Body of pancreas (tissue), 4 donors: ENCODE results near the gene LSM10. TPM values are rescaled to one million over a fixed set of nuclear protein-coding genes. Genes with fewer than 3 reads are reported as not detected.

ENCODE experiments used
- ATAC-seq: fragments of 150-250 bp; one replicate; pipeline ENCODE4 v1.9.1; 2016
- DNase-seq, 4 donors: peaks; one replicate each; pipeline ENCODE4 v3.0.0-alpha.2; 2019
- H3K27ac ChIP-seq, 4 donors: fragments of 200-600 bp; sonication (generic); 1 replicate in 3 of 4; 2 replicates in 1 of 4; pipeline versions ENCODE4 v1.5.1 to v1.6.1; 2016 to 2019; ENCODE audit warnings: mild to moderate bottlenecking in 1 of 4, mixed read lengths in 1 of 4, moderate library complexity in 1 of 4
- H3K27me3 ChIP-seq, 2 donors: fragments of 200-600 bp; sonication (generic); one replicate each; pipeline ENCODE4 v1.6.0; 2016; ENCODE audit warnings: mild to moderate bottlenecking in 1 of 2
- H3K36me3 ChIP-seq, 2 donors: fragments of 200-600 bp; sonication (generic); replicated peaks in 1 of 2; 2 replicates each; pipeline ENCODE4 v1.5.1; 2016; ENCODE audit warnings: low read depth in 2 of 2; ENCODE audit not compliant: insufficient read depth in 1 of 2
- H3K4me1 ChIP-seq: fragments of 200-600 bp; sonication (generic); one replicate; pipeline ENCODE4 v1.6.0; 2016
- H3K4me3 ChIP-seq, 2 donors: fragments of 200-600 bp; sonication (generic); 1 replicate in 1 of 2; 2 replicates in 1 of 2; pipeline ENCODE4 v1.5.1; 2016 to 2019
- H3K9me3 ChIP-seq, 3 donors: fragments of 200-600 bp; sonication (generic); 1 replicate in 2 of 3; 2 replicates in 1 of 3; pipeline ENCODE4 v1.5.1; 2016
- CTCF ChIP-seq, 7 experiments: fragments of 450-650 bp in 4 of 7; fragments of 200-600 bp in 3 of 7; sonication (generic) in 3 of 7; IDR thresholded peaks; one replicate each; pipeline ENCODE4 v1.5.1; 2016 to 2019; ENCODE audit warnings: antibody characterized with exemption in 7 of 7
- POLR2A ChIP-seq, 3 donors: fragments of 450-650 bp; IDR thresholded peaks; one replicate each; pipeline ENCODE4 v1.6.1; 2016; ENCODE audit warnings: antibody characterized with exemption in 3 of 3, mild to moderate bottlenecking in 2 of 3
- WGBS, 2 donors: methylation state at CpG; one replicate each; pipeline ENCODE4 v1.1.5; 2017; 5-methylcytosine and 5-hydroxymethylcytosine counted together
- intact Hi-C: fragments of 100-400 bp; cut with DNase I; formaldehyde crosslinking; loops from one replicate; pipeline ENCODE4 v1.15.1; 2023
- total RNA-seq, 2 donors: library from RNA; depleted of rRNA; stranded (reverse); fragments of >200 nt; gene quantifications; one replicate each; pipeline ENCODE4 v1.1.0, GENCODE V29; 2016

The LSM10 gene
- total RNA-seq, 2 donors from 2014 or later = 12.2 to 21.8 TPM

- intact Hi-C loops = no loop called here
- peak; percentile 9 for ATAC-seq
These were observed 47.9 kb downstream of the LSM10 start for GRCh38 chr1:36349839-36350238.

GRCh38 chr1:36349241-36349671, 48.5 kb downstream of the LSM10 start:
- Histone ChIP-seq H3K4me3 (no peak overlapping the region), H3K27ac (no peak overlapping the region), H3K27me3 (no peaks in the 10 kb centered on the region), H3K9me3 (no peaks in the 10 kb centered on the region), H3K36me3 (peaks cover 0 to 44% of the 10 kb centered on the region in 2 donors), H3K4me1 (no peaks in the 10 kb centered on the region)
- intact Hi-C loops = no loop called here
- 60 to 64% methylated on average over 7 of the region's 7 CpGs for WGBS, 2 donors
- DNase-seq (no peak), ATAC-seq (no peak)
- no peak for TF ChIP-seq POLR2A (IDR thresholded peaks at IDR 0.05)
- TF ChIP-seq CTCF (IDR thresholded peaks at IDR 0.05) = no peak

More at GRCh38 chr1:36349839-36350238, 47.9 kb downstream of the LSM10 start:
- H3K4me1 ChIP-seq = no peaks in the 10 kb centered on the region
- H3K27me3 ChIP-seq = no peaks in the 10 kb centered on the region
- H3K4me3 ChIP-seq = no peak overlapping the region
- whole genome bisulfite sequencing, 2 donors = 81% methylated on average over 14 of the region's 16 CpGs; no CpG with 5 or more reads in 1 of the 2 donors
- peak overlapping the region in 2 of 4 donors; percentile 26 to 31 for H3K27ac ChIP-seq
- no peak for DNase-seq
- TF ChIP-seq POLR2A (IDR thresholded peaks at IDR 0.05) (no peak), CTCF (IDR thresholded peaks at IDR 0.05) (no peak)
- H3K9me3 ChIP-seq = no peaks in the 10 kb centered on the region
- H3K36me3 ChIP-seq = peaks cover 0 to 48% of the 10 kb centered on the region in 2 donors

GRCh38 chr1:36346741-36347370, 50.9 kb downstream of the LSM10 start:
- DNase-seq (no peak), ATAC-seq (no peak)
- Histone ChIP-seq H3K27me3 (no peaks in the 10 kb centered on the region), H3K36me3 (peaks cover 0 to 43% of the 10 kb centered on the region in 2 donors), H3K4me1 (no peaks in the 10 kb centered on the region), H3K9me3 (no peaks in the 10 kb centered on the region), H3K27ac (no peak overlapping the region), H3K4me3 (no peak overlapping the region)
- 91% methylated on average over 6 to 8 of the region's 8 CpGs for WGBS, 2 donors
- TF ChIP-seq POLR2A (IDR thresholded peaks at IDR 0.05) (no peak), CTCF (IDR thresholded peaks at IDR 0.05) (no peak)
- intact Hi-C loops = no loop called here

GRCh38 chr1:36345353-36345752, 52.4 kb downstream of the LSM10 start:
- intact Hi-C loops = no loop called here
- ATAC-seq = no peak
- Histone ChIP-seq H3K36me3 (peaks cover 0 to 39% of the 10 kb centered on the region in 2 donors), H3K4me3 (no peak overlapping the region), H3K27ac (no peak overlapping the region), H3K9me3 (no peaks in the 10 kb centered on the region), H3K27me3 (no peaks in the 10 kb centered on the region), H3K4me1 (no peaks in the 10 kb centered on the region)
- no peak for DNase-seq
- WGBS, 2 donors = 91 to 94% methylated on average over 6 to 7 of the region's 7 CpGs
- TF ChIP-seq POLR2A (IDR thresholded peaks at IDR 0.05) (no peak), CTCF (IDR thresholded peaks at IDR 0.05) (no peak)

GRCh38 chr1:36344395-36344680, 53.4 kb downstream of the LSM10 start:
- Histone ChIP-seq H3K36me3 (peaks cover 0 to 39% of the 10 kb centered on the region in 2 donors), H3K27ac (no peak overlapping the region)

More at GRCh38 chr1:36344395-36344680, 53.4 kb downstream of the LSM10 start:
- TF ChIP-seq POLR2A (IDR thresholded peaks at IDR 0.05) (no peak), CTCF (IDR thresholded peaks at IDR 0.05) (no peak)
- DNase-seq (no peak), ATAC-seq (no peak)
- intact Hi-C loops = no loop called here
- no peaks in the 10 kb centered on the region for H3K4me1 ChIP-seq
- WGBS, 2 donors = 93 to 94% methylated on average over 3 to 8 of the region's 8 CpGs
- no peaks in the 10 kb centered on the region for H3K9me3 ChIP-seq
- H3K4me3 ChIP-seq = no peak overlapping the region
- no peaks in the 10 kb centered on the region for H3K27me3 ChIP-seq
